Measurements from ENCODE around the gene UHRF1.
A peak's percentile ranks its signal among the peaks of the same experiment; 100 is the strongest.

UHRF1 gene

DNA sequence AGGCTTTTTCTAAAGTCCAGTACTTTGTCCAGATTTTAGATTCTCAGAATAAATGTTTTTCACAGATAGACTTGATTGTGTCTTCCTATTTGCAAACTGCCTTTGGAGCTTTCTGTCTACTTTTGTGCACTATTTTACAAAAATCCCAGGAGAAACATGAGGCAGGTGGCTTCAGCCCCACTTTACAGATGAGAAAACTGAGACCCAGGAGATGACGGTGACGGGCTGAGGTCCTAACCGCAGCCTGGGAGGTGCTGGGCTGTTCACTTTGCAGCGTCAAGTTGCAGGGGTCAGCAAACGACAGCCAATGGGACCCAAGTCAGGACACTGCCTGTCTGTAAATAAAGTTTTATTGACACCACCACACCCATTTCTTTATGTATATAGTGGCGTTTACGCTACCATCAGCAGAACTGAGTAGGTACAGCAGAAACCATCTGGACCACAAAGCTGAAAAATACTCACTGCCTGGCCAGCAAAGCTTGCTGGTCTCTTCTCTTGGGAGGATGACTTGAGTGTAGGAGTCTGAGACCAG, 52.9 kb downstream of the UHRF1 start:
- H3K27ac ChIP-seq: no peak overlapping the region
- H3K36me3 ChIP-seq (ENCODE audit: insufficient read depth): no peaks in the 10 kb centered on the region
- TF ChIP-seq, protein P1, sequence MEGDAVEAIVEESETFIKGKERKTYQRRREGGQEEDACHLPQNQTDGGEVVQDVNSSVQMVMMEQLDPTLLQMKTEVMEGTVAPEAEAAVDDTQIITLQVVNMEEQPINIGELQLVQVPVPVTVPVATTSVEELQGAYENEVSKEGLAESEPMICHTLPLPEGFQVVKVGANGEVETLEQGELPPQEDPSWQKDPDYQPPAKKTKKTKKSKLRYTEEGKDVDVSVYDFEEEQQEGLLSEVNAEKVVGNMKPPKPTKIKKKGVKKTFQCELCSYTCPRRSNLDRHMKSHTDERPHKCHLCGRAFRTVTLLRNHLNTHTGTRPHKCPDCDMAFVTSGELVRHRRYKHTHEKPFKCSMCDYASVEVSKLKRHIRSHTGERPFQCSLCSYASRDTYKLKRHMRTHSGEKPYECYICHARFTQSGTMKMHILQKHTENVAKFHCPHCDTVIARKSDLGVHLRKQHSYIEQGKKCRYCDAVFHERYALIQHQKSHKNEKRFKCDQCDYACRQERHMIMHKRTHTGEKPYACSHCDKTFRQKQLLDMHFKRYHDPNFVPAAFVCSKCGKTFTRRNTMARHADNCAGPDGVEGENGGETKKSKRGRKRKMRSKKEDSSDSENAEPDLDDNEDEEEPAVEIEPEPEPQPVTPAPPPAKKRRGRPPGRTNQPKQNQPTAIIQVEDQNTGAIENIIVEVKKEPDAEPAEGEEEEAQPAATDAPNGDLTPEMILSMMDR (conservative IDR thresholded peaks at IDR 0.05; ENCODE audit: low read depth, low read length): no peak

DNA sequence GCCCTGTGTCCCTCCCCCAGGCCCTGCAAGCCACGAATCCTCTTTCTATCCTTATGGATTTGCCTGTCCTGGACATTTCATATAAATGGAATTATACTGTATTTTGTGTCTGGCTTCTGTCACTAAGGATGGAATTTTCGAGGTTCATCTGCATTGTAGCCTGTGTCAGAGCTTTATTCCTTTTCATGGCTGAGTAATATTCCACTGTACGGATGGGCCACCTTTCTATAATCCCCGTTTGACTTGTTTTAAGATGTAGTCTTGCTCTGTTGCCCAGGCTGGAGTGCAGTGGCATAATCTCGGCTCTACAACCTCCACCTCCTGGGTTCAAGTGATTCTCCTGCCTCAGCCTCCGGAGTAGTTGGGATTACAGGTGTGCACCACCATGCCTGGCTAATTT, 55.8 kb downstream of the UHRF1 start:
- Histone ChIP-seq H3K9ac (no peak overlapping the region), H3K79me2 (ENCODE audit: insufficient read depth, low read depth) (peaks cover 6% of the 10 kb centered on the region; the same call in 1 of the 2 replicates), H3K4me1 (ENCODE audit: low read depth, poor library complexity, severe bottlenecking) (peaks cover 9% of the 10 kb centered on the region), H3K27ac (no peak overlapping the region), H3K4me2 (no peak overlapping the region), H2AFZ (ENCODE audit: low read depth) (no peak overlapping the region), H3K36me3 (ENCODE audit: insufficient read depth) (no peaks in the 10 kb centered on the region), H3K4me3 (IDR thresholded peaks at IDR 0.05; ENCODE audit: insufficient read depth, low read depth, low read length) (no peak overlapping the region), H3K27me3 (ENCODE audit: insufficient read depth, low read depth) (no peaks in the 10 kb centered on the region), H4K20me1 (ENCODE audit: insufficient read depth) (no peaks in the 10 kb centered on the region)
- TF ChIP-seq, protein P1 (conservative IDR thresholded peaks at IDR 0.05; ENCODE audit: low read depth, low read length): no peak

More for the DNA sequence above, 52.9 kb downstream of the UHRF1 start:
- H3K4me3 ChIP-seq (IDR thresholded peaks at IDR 0.05; ENCODE audit: insufficient read depth, low read depth, low read length): no peak overlapping the region
- no peaks in the 10 kb centered on the region for H3K79me2 ChIP-seq (ENCODE audit: insufficient read depth, low read depth)
- H3K4me1 ChIP-seq (ENCODE audit: low read depth, poor library complexity, severe bottlenecking): no peaks in the 10 kb centered on the region
- no peak overlapping the region for H2AFZ ChIP-seq (ENCODE audit: low read depth)
- no peak overlapping the region for H3K9ac ChIP-seq
- H4K20me1 ChIP-seq (ENCODE audit: insufficient read depth): no peaks in the 10 kb centered on the region
- no peak overlapping the region for H3K4me2 ChIP-seq
- no peaks in the 10 kb centered on the region for H3K27me3 ChIP-seq (ENCODE audit: insufficient read depth, low read depth)

DNA sequence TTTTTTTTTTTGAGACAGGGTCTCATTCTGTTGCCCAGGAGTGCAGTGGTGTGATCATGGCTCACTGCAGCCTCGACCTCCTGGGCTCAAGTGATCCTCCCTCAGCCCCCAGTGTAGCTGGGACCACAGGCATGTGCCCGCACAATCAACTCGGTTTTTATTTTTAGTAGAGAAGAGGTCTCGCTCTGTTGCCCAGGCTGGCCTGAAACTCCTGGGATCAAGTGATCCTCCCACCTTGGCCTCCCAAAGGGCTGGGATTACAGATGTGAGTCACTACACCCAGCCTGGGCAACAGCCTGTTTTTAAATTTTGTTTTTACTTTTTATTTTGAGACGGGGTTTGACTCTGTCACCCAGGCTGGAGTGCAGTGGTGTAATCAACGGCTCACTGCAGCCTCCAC, 57.3 kb downstream of the UHRF1 start:
- peaks cover 19% of the 10 kb centered on the region; the same call in 1 of the 2 replicates for H3K79me2 ChIP-seq (ENCODE audit: insufficient read depth, low read depth)
- H3K27ac ChIP-seq: no peak overlapping the region
- no peak overlapping the region for H3K4me3 ChIP-seq (IDR thresholded peaks at IDR 0.05; ENCODE audit: insufficient read depth, low read depth, low read length)
- no peak overlapping the region for H3K4me2 ChIP-seq
- peaks cover 11% of the 10 kb centered on the region for H3K4me1 ChIP-seq (ENCODE audit: low read depth, poor library complexity, severe bottlenecking)
- H3K36me3 ChIP-seq (ENCODE audit: insufficient read depth): no peaks in the 10 kb centered on the region
- no peaks in the 10 kb centered on the region for H4K20me1 ChIP-seq (ENCODE audit: insufficient read depth)
- H3K9ac ChIP-seq: no peak overlapping the region
- TF ChIP-seq, protein P1 (conservative IDR thresholded peaks at IDR 0.05; ENCODE audit: low read depth, low read length): no peak
- H2AFZ ChIP-seq (ENCODE audit: low read depth): no peak overlapping the region
- no peaks in the 10 kb centered on the region for H3K27me3 ChIP-seq (ENCODE audit: insufficient read depth, low read depth)

DNA sequence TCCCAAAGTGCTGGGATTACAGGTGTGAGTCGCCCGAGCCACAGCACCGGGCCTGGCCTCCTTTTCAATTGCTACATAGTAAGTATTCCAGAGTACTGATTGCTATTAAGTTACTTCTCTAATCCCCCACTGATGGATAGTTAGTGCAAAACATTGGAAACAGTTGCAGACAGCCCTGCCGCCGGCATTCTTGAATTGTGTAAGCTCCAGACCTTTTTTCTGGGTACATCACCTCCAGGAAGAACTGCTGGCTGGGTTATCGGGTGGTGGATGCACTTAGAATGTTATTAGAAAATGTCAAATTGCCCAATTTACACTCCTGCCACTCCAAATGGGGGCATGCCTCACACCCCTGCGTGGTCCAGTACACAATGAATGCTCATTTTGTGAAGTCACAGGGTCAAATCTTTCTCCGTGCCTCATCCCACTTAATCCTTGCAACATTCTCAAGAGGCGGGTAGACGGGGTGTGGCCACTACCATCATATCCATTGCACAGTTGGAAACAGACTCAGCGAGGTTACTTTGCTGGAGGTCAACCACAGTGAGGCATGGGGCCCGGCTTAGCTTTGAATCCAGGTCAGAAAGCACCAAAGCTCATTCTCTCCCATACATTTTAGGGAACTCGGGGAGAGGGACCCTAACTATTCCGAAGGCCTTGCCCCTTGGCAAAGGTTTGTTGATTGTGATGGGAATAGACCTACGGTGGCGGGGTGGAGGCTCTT, 58.6 kb downstream of the UHRF1 start:
- TF ChIP-seq, protein P1 (conservative IDR thresholded peaks at IDR 0.05; ENCODE audit: low read depth, low read length): no peak
- Histone ChIP-seq H3K4me1 (ENCODE audit: low read depth, poor library complexity, severe bottlenecking) (peaks cover 11% of the 10 kb centered on the region), H3K27me3 (ENCODE audit: insufficient read depth, low read depth) (no peaks in the 10 kb centered on the region), H3K4me3 (IDR thresholded peaks at IDR 0.05; ENCODE audit: insufficient read depth, low read depth, low read length) (no peak overlapping the region), H3K79me2 (ENCODE audit: insufficient read depth, low read depth) (peaks cover 31% of the 10 kb centered on the region; the same call in 1 of the 2 replicates), H3K9ac (no peak overlapping the region), H3K4me2 (peak overlapping the region; percentile 55), H3K36me3 (ENCODE audit: insufficient read depth) (no peaks in the 10 kb centered on the region), H4K20me1 (ENCODE audit: insufficient read depth) (no peaks in the 10 kb centered on the region), H2AFZ (ENCODE audit: low read depth) (peak overlapping the region; percentile 55; the same call in 1 of the 2 replicates), H3K27ac (no peak overlapping the region)
